ENCODE results near the gene COL4A4. TPM values are rescaled to one million over a fixed set of nuclear protein-coding genes. Genes with fewer than 3 reads are reported as not detected.

COL4A4 gene
- total and polyA plus RNA-seq, 2 of the 4 experiments (the other 2 are of a cell fraction) = 0.02 TPM; not detected in 1

DNA sequence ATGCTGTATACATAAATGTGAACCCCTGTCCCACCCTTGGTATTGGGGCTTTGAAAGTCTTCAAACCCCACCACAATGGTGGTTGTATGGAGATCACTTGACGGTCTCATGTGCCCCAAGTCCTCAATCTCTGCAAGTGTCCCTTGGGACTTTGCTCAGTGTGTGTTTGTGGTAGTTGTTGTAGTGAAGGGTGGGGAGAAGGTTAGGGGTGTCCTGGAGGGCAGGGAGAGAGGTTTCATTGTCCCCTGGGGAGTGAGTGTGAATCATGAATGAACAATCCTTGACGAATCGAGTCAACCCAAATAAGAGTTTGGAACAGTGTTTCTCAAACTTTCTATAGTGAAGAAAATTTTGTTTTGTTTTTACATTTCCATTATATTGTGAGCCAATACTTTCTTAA is 28.5 kb upstream of the COL4A4 start:
- Histone ChIP-seq H3K4me2 (ENCODE audit: low read depth, low read length) (no peak overlapping the region), H4K20me1 (ENCODE audit: insufficient read depth, low read length) (no peaks in the 10 kb centered on the region), H3K4me3 (ENCODE audit: insufficient read depth, low read depth, low read length) (no peak overlapping the region), H3K27ac (ENCODE audit: insufficient read depth, low read length) (no peak overlapping the region), H3K27me3 (ENCODE audit: control insufficient read depth, insufficient read depth, low read length) (no peaks in the 10 kb centered on the region), H3K9me3 (ENCODE audit: control insufficient read depth, insufficient read depth, low read length) (no peaks in the 10 kb centered on the region), H3K18ac (ENCODE audit: low read depth, low read length) (no peak overlapping the region), H2AFZ (replicated peaks; ENCODE audit: low read length, poor library complexity) (no peak overlapping the region), H2BK5ac (ENCODE audit: low read depth, low read length, poor library complexity, severe bottlenecking) (no peak overlapping the region), H2AK5ac (ENCODE audit: low read depth, low read length) (no peak overlapping the region), H3K23ac (ENCODE audit: low read depth, low read length) (no peak overlapping the region), H3K9ac (ENCODE audit: low read depth, low read length) (no peak overlapping the region), H3K79me1 (ENCODE audit: low read depth in 1 of 2, low read length in 2 of 2) (no peaks in the 10 kb centered on the region), H3K4me1 (ENCODE audit: control insufficient read depth, insufficient read depth, low read length) (no peaks in the 10 kb centered on the region), H4K91ac (ENCODE audit: insufficient read depth, low read depth, low read length) (no peak overlapping the region), H3K36me3 (ENCODE audit: control insufficient read depth, insufficient read depth, low read length) (no peaks in the 10 kb centered on the region), H4K5ac (ENCODE audit: low read depth, low read length) (no peak overlapping the region), H4K8ac (ENCODE audit: low read depth in 2 of 2, low read length in 2 of 2) (no peak overlapping the region), H3K4ac (ENCODE audit: low read depth, low read length) (no peak overlapping the region), H2BK120ac (ENCODE audit: low read depth, low read length) (no peak overlapping the region), H2AK9ac (replicated peaks; ENCODE audit: low read depth, low read length, poor library complexity) (peak overlapping the region; percentile 55), H3K14ac (replicated peaks; ENCODE audit: low read depth, low read length) (no peak overlapping the region), H3K9me1 (ENCODE audit: insufficient read depth, low read length) (no peaks in the 10 kb centered on the region), H2BK15ac (ENCODE audit: low read depth, low read length) (no peak overlapping the region), H3K56ac (ENCODE audit: extremely low read depth, insufficient read depth, low read length) (no peak overlapping the region), H2BK20ac (ENCODE audit: low read depth, low read length) (no peak overlapping the region)
- no peak for DNase-seq
- TF ChIP-seq BHLHE40 (IDR thresholded peaks at IDR 0.05; ENCODE audit: low read depth, low read length) (no peak), RFX5 (IDR thresholded peaks at IDR 0.05; ENCODE audit: low read depth, low read length) (no peak), MXI1 (IDR thresholded peaks at IDR 0.05; ENCODE audit: borderline replicate concordance, low read depth, low read length) (no peak), MAZ (IDR thresholded peaks at IDR 0.05; ENCODE audit: borderline replicate concordance, low read depth, low read length) (no peak), CEBPB (IDR thresholded peaks at IDR 0.05; ENCODE audit: low read depth, low read length) (no peak), POLR2A (IDR thresholded peaks at IDR 0.05; ENCODE audit: low read depth, low read length) (no peak), FOS (IDR thresholded peaks at IDR 0.05; ENCODE audit: low read depth, low read length) (no peak), NFE2L2 (IDR thresholded peaks at IDR 0.05; ENCODE audit: low read depth, low read length) (no peak), MAFK (IDR thresholded peaks at IDR 0.05; ENCODE audit: low read depth, low read length) (no peak), CHD1 (IDR thresholded peaks at IDR 0.05; ENCODE audit: low read depth, low read length) (no peak), RAD21 (IDR thresholded peaks at IDR 0.05; ENCODE audit: low read length) (no peak)
- TF ChIP-seq, protein P1, sequence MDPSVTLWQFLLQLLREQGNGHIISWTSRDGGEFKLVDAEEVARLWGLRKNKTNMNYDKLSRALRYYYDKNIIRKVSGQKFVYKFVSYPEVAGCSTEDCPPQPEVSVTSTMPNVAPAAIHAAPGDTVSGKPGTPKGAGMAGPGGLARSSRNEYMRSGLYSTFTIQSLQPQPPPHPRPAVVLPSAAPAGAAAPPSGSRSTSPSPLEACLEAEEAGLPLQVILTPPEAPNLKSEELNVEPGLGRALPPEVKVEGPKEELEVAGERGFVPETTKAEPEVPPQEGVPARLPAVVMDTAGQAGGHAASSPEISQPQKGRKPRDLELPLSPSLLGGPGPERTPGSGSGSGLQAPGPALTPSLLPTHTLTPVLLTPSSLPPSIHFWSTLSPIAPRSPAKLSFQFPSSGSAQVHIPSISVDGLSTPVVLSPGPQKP (IDR thresholded peaks at IDR 0.05; ENCODE audit: borderline replicate concordance, low read depth, low read length) = no peak
- intact Hi-C loops (cut with micrococcal nuclease) (no loop called here), dilution Hi-C loops (cut with HindIII; ENCODE audit: low sequenced_read_pairs, unreplicated experiment) (no loop called here), in situ Hi-C loops (cut with MboI; ENCODE audit: low sequenced_read_pairs) (no loop called here)
- BruUV-seq (replicated peaks) = no TSS peak
- POLR2A ChIA-PET (ENCODE audit: unreplicated experiment) = no interaction called here
- no CpG with 5 or more reads among the region's 3 CpGs for WGBS, 2 experiments (ENCODE audit: extremely low coverage in 2 of 2, insufficient read length in 1 of 2)
- CTCF ChIA-PET = no interaction called here
- no peak for ATAC-seq (ENCODE audit: low read depth)
